GM21447 (cell line): Measurements from ENCODE around the gene STK4.
A peak's percentile ranks its signal among the peaks of the same experiment; 100 is the strongest.

Experiments
- ATAC-seq: cut with Tn5 transposase; IDR thresholded peaks from one replicate; pipeline ENCODE4 v1.9.1; 2021; ENCODE audit not compliant: unreplicated experiment

STK4 gene

GRCh38 chr20:44966030-44966961, at the start of gene STK4:
Gene STK4, plus strand, starts transcription at chr20:44966512. Its CDS starts 57 bp downstream, at chr20:44966569.
- ATAC-seq: peak; percentile 58

GRCh38 chr20:44916586-44916985, 49.7 kb upstream of the STK4 start:
- ATAC-seq: no peak

GRCh38 chr20:44917399-44917798, 48.9 kb upstream of the STK4 start:
- ATAC-seq: no peak

GRCh38 chr20:44918342-44918741, 48.0 kb upstream of the STK4 start:
- no peak for ATAC-seq

- ATAC-seq: no peak
These were observed 47.6 kb upstream of the STK4 start for GRCh38 chr20:44918761-44919160.

DNA sequence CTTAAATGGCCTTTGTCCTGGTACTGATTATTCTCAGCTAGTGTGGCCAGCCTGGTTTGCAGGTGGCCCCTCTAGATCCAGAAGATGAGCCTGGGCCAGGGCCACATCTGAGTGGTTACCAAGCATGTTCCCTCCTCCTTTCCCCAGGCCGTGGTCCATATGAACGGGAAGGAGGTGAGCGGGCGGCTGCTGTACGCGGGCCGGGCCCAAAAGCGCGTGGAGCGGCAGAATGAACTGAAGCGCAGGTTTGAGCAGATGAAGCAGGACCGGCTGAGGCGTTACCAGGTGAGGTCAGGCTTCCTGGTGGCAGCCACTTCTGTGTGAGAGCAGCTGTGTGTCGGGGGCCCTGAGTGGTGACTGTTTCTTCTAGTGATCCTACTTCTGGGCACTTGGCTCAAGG, 44.9 kb upstream of the STK4 start:
- ATAC-seq: no peak

DNA sequence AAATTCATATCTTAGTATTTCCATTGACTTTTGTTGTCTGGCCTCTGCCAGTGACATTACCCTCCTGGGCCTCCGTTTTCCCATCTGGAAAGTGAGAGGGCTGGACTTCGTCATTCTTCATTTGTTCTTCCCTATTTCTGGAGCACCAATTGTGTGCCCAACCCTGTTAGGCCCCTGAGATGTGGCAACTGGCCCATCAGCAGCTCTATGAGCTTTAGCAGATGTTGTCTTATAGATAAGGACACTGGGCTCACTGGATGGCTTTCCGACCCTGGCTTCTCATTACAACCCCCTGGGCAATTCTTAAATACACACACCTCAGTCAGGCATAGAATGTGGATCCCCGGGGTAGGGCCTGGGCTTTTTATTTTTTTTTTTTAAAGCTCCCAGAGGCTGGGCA, 41.8 kb upstream of the STK4 start:
- no peak for ATAC-seq

GRCh38 chr20:44928595-44928994, 37.7 kb upstream of the STK4 start:
- ATAC-seq: no peak

- no peak for ATAC-seq
These were observed 35.7 kb upstream of the STK4 start for GRCh38 chr20:44930517-44931168.

GRCh38 chr20:44931911-44932310, 34.4 kb upstream of the STK4 start:
- no peak for ATAC-seq

DNA sequence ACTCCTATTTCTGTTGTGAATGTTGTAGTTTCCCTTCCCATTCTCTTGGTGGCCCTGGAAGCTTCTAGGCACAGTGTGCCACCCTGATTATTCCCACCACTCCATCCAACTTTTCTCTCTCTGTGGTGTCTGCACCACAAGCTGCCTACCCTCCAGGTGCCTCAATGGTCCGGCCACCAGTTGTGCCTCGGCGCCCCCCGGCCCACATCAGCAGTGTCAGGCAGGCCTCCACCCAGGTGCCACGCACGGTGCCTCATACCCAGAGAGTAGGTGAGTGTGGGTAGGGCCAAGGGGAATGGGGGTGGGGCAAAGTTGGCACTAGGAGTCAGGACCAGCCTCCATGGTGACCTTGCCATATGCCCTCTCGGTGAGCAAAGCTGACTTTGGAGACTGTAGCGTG, 33.4 kb upstream of the STK4 start:
- no peak for ATAC-seq

DNA sequence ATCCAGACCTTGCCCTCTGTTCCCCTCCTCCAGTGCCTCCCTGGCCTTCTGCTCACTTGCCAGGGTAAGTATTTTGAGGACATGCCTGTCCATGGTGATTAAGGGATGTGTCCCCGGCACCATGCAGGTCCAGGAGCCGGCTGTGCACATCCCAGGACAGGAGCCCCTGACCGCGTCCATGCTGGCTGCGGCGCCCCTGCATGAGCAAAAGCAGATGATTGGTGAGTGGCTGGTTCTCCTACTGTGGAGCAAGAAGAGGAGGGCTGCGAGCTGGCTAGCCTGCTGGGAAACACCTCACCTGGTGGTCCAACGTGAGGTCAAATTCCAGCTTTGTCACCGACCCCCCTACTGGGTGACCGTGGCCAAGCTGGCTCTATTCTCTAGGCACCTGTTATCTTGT, 29.8 kb upstream of the STK4 start:
- no peak for ATAC-seq

DNA sequence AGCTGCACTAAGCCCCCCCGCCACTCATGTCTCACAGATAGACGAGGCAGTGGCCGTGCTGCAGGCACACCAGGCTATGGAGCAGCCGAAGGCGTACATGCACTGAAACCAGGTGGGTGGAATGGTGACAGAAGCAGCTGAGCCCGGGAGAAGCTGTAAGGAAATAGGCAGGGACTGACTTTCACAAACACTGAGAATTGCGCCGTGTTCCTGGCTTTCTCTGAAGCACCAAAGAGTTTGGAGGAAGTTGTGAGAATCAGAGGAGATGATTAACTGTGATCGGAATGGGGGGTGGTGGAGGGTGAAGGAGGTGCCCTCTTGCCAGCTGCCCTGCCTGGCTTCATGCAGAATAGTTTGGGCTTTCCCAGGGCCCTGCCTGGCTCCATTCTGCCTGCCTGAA, 27.7 kb upstream of the STK4 start:
- no peak for ATAC-seq

GRCh38 chr20:44941120-44941691, 25.1 kb upstream of the STK4 start:
- no peak for ATAC-seq

DNA sequence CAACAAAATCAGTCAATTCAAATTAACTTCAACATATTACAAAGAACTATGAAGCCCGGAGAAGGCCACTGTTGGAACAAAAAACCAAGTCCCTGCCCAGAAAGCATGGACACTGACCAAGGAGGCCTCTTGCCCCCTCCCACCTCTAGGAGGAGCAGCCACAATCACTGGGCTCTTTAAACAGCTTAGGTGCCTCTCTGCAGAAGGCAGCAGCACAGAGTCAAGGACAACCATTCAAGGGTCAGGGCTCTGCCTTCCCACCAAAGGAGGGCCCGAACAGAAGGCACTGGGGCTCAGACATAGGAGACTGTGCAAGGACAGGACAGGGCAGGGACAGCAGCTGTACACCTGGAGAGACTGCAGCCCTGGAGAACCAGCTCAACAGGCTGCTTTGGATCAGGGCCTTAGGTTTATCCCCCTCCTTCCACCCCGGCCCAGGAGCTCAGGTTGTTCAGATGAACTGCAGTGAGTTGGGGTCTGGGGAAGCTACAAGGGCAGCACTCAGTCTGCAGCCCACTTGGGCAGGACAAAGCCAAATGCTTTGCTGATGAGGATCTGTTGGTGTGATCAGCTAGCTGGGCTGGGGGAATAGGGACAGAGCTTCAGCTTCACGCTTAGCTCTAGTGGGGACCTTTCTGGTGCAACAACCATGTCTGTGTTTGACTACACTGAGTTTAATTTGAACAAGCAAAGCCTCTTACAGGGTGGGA, 23.9 kb upstream of the STK4 start:
- no peak for ATAC-seq

- ATAC-seq: no peak
These were observed 22.5 kb upstream of the STK4 start for GRCh38 chr20:44943828-44944227.

DNA sequence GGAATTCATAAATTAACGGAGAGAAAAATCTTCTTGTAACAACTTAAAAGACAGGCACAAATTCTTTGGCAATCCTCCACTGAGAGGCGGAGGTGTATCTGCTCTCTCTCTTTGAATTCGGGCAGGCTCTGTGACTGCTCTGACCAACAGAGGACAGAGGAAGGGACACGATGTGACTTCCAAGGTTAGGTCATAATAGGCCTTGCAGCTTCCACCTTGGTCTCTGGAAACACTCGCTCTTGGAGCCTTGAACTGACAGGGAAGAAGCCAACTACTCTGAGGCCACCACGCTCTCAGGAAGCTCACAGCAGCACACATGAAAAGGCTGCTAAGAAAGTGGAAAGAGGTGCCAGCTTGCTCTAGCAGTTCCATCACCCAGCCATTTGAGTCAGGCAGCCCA, 21.1 kb upstream of the STK4 start:
- no peak for ATAC-seq

DNA sequence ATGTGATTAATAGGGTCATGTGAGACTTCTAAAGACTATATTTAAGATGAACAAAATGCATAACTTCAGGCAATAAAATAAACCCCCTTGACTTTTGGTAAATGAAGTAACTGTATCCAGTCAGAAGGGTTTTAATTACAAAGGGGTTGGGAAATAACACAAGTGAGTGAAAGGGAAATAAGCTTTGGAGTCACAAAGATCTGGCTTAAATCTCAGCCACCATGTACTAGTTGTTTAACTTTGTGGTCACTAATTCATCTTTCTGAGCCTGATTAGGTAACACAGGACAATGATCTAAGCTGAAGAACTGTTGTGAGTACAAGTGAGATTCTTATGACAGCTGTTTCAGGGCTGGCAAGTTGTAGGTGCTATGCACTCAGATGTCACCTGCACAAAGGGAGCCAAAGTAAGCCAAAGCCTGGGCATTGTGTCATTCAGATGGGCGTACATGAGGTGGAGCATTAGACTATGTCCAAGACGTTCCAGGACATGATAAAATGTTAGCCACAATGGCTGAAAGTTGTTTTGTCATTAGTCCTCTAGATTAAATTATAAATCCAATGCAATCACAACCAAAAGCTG, 19.9 kb upstream of the STK4 start:
- ATAC-seq: no peak

DNA sequence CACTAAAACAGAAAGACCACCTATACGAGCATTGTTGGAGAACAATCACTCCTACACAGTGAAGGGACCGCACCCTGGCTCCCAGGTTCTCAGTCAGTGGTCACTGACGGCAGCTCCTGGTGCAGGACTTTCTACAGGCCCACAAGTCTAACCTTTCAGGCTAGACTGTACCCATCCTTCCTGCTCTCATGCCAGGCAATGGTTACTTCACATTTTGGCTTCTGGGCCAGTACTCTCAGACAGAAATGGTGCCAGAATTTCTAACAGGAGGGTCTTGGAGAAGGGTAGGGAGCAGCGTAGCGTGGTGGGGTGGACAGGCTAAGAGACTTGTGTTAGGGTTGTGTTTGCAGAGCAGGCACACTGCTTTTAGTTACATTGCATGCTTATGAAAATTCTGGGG, 18.2 kb upstream of the STK4 start:
- no peak for ATAC-seq

DNA sequence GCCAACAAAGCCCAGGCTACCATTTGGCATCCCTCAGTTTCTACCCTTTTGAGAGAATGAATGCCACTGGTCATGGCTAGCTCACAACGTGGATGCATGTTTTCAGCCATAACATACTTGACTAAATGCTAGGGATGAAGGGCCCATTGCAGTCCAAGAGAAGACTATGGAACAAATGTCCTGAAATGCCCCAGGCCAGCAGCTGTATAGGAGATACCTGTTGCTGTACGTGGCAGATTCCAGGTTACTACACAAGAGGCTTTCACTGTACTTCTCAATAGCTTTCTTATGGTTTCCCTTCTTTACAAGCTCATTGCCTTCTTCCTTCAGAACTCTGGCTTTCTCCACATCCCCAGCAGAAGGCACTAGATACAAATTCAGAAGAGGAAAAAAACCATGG, 17.8 kb upstream of the STK4 start:
- ATAC-seq: no peak

GRCh38 chr20:44950368-44950767, 15.9 kb upstream of the STK4 start:
- ATAC-seq: no peak
